ENCODE data around the gene CCL19.

Gene CCL19

DNA sequence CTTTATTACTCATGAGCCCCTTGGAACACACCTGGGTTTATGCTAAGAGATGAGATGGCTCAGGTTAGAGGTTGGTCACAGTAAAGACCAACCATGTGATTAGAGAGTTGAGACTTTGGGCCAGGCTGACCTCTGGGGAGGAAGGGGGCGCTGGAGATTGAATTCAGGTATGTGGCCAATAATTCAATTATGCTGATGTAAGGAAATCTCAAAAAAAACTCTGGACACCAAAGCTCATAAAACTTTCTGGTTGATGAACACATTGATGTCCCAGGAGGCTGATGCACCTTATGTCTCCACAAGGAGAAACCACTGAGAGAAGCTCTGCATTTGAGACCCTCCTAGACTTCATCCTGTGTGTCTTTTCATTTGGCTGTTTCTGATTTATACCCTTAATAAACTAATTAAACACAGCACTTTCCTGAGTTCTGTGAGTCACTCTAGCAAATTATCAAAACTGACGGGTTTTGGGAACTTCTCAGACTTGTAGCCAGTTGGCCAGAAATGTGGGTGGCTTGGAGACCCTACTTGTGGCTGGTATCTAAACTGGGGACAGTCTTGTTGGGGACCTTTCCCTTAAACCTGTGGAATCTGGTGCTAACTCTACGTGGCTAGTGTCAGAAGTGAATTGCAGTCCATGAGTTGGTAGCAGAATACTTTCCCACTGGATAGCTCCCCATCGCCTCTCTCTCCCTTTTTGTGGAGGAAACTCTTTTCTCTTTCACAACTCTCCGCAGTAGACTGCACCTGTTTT lies 21.1 kb downstream of the CCL19 start:
- no peak for DNase-seq (ENCODE audit: low read depth, low spot score)

DNA sequence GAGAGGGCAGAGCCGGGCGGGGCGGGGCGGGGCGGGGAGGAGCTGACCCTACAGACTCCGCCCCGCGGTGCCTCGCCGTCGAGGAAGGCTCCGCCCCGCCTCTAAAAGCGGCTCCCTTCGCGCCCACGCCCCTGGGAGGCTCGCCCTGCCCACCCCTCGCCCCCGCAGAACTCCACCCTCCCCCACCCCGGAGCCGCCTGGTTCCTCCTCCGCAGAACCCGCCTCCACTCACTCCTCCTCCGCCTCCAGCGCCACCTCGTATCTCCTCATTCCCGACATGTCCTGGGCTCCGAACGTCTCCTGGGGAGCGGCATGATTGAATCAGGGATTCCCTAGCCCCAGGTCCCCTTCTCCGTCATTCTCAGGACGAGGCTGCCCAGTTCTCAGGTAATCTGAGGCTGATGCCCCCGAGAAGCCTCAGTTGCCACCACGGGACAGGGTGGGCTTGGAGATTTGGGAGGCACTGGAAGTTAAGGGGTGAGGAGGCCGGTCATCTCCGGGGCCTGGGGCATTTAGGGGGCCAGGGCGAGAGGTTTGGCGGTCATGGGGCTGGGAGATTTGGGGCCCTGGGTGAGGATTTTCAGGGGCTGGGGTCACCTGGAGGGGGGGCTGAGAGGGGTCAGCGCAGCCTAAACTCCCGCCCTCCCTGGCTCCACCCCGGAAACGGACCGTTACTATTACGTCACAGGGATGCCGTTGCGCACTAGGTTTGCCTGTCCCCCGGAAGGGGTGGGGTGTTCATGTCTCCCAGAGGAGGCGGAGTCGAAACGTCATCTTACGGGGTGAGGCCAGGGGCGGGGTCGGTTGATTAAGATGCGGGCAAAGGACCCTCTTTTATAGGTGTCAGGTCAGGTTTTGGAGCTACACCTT lies 25.5 kb downstream of the CCL19 start:
- TF ChIP-seq ZNF274 (IDR thresholded peaks at IDR 0.05; ENCODE audit: low read depth, low read length), result no peak
- no peak for TF ChIP-seq YY1 (IDR thresholded peaks at IDR 0.05; ENCODE audit: insufficient read depth, insufficient read length)
- no peak for TF ChIP-seq SUZ12 (IDR thresholded peaks at IDR 0.05; ENCODE audit: extremely low read depth, insufficient read depth, insufficient read length)
- Histone ChIP-seq H3K27me3 (ENCODE audit: insufficient read depth, insufficient read length) (no peaks in the 10 kb centered on the region), H3K4me1 (ENCODE audit: insufficient read depth, insufficient read length) (peaks cover 4% of the 10 kb centered on the region), H3K9ac (ENCODE audit: insufficient read length, low read depth) (peak overlapping the region; percentile 93), H3K9me3 (ENCODE audit: insufficient read depth, low read length) (peaks cover 21% of the 10 kb centered on the region; the same call in 1 of the 2 replicates), H3K36me3 (ENCODE audit: insufficient read depth, insufficient read length, low read length) (peaks cover 29% of the 10 kb centered on the region), H3K4me3 (ENCODE audit: insufficient read length, low read depth) (peak overlapping the region; percentile 84)
- peak; percentile 81 for DNase-seq (ENCODE audit: low read depth, low spot score)

More for the DNA sequence above, 21.1 kb downstream of the CCL19 start:
- H3K27me3 ChIP-seq (ENCODE audit: insufficient read depth, insufficient read length), result no peaks in the 10 kb centered on the region
- no peaks in the 10 kb centered on the region for H3K4me1 ChIP-seq (ENCODE audit: insufficient read depth, insufficient read length)
- TF ChIP-seq YY1 (IDR thresholded peaks at IDR 0.05; ENCODE audit: insufficient read depth, insufficient read length) (no peak), SUZ12 (IDR thresholded peaks at IDR 0.05; ENCODE audit: extremely low read depth, insufficient read depth, insufficient read length) (no peak), ZNF274 (IDR thresholded peaks at IDR 0.05; ENCODE audit: low read depth, low read length) (no peak)
- no peak overlapping the region for H3K4me3 ChIP-seq (ENCODE audit: insufficient read length, low read depth)
- peaks cover 29% of the 10 kb centered on the region for H3K36me3 ChIP-seq (ENCODE audit: insufficient read depth, insufficient read length, low read length)
- no peak overlapping the region for H3K9ac ChIP-seq (ENCODE audit: insufficient read length, low read depth)
- peaks cover 21% of the 10 kb centered on the region; the same call in 1 of the 2 replicates for H3K9me3 ChIP-seq (ENCODE audit: insufficient read depth, low read length)

DNA sequence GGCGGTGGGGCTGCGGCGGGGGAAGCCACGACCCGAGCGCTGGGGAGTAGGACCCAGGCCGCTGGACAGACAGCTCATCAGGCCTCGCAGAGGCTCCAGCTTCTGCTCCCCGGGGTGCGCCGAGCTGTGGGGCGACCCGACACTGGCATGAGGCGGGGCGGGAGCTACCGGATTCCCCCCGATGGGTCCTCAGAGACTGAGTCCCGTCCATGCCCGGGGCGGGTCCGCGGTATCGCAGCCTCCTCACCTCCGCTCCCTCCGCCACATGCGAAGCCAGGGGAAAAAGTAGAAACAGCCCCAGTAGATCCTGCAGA lies 26.1 kb downstream of the CCL19 start:
- TF ChIP-seq ZNF274 (IDR thresholded peaks at IDR 0.05; ENCODE audit: low read depth, low read length) (no peak), SUZ12 (IDR thresholded peaks at IDR 0.05; ENCODE audit: extremely low read depth, insufficient read depth, insufficient read length) (no peak), YY1 (IDR thresholded peaks at IDR 0.05; ENCODE audit: insufficient read depth, insufficient read length) (no peak)
- DNase-seq (ENCODE audit: low read depth, low spot score), result no peak
- peaks cover 31% of the 10 kb centered on the region for H3K36me3 ChIP-seq (ENCODE audit: insufficient read depth, insufficient read length, low read length)
- peaks cover 15% of the 10 kb centered on the region; the same call in 1 of the 2 replicates for H3K9me3 ChIP-seq (ENCODE audit: insufficient read depth, low read length)
- peak overlapping the region; percentile 57 for H3K4me3 ChIP-seq (ENCODE audit: insufficient read length, low read depth)
- peak overlapping the region; percentile 85 for H3K9ac ChIP-seq (ENCODE audit: insufficient read length, low read depth)
- H3K27me3 ChIP-seq (ENCODE audit: insufficient read depth, insufficient read length), result no peaks in the 10 kb centered on the region
- H3K4me1 ChIP-seq (ENCODE audit: insufficient read depth, insufficient read length), result peaks cover 4% of the 10 kb centered on the region

DNA sequence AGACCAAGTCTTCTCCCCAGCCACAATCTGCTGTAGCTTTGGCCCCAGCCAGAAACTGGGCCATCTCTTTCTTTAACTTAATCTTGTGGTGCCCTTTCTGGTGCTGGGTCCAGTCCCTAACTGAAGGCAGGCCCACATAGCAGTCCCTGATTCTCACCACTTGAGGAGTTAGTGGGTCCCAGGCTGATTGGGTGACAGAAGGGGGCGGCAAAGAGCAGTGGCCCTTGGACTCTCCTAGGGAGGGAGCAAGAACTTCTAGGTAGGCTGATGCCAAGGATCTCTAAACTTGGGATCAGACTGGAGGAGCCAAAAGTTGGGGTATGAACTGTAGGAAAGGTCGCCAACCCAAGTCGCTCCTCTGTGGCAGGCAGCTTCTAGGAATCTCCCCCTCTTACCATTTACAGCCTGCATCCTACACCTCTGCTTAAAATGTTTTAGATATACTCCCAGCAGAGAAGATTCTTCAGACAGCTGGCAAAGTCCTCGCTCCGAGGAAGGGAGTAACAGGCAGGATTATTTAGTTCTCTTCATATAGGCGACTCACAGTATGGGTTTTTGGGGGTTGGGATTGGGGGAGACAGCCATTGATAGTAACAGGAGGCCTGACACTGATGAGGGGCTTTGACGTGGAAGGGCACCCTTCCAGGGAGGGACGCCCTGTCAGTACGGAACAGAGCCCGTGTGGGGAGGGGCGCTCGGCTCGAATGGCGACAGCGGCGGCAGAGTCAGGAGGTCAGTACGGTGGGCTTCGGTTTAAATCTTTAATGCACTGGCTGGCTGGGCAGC lies 26.6 kb downstream of the CCL19 start:
- Histone ChIP-seq H3K27me3 (ENCODE audit: insufficient read depth, insufficient read length) (no peaks in the 10 kb centered on the region), H3K4me3 (ENCODE audit: insufficient read length, low read depth) (peak overlapping the region; percentile 57), H3K9me3 (ENCODE audit: insufficient read depth, low read length) (peaks cover 10% of the 10 kb centered on the region; the same call in 1 of the 2 replicates), H3K9ac (ENCODE audit: insufficient read length, low read depth) (peak overlapping the region; percentile 85), H3K36me3 (ENCODE audit: insufficient read depth, insufficient read length, low read length) (peaks cover 30% of the 10 kb centered on the region), H3K4me1 (ENCODE audit: insufficient read depth, insufficient read length) (peaks cover 4% of the 10 kb centered on the region)
- TF ChIP-seq SUZ12 (IDR thresholded peaks at IDR 0.05; ENCODE audit: extremely low read depth, insufficient read depth, insufficient read length), result no peak
- TF ChIP-seq ZNF274 (IDR thresholded peaks at IDR 0.05; ENCODE audit: low read depth, low read length), result no peak
- no peak for TF ChIP-seq YY1 (IDR thresholded peaks at IDR 0.05; ENCODE audit: insufficient read depth, insufficient read length)
- peak; percentile 78 for DNase-seq (ENCODE audit: low read depth, low spot score)

DNA sequence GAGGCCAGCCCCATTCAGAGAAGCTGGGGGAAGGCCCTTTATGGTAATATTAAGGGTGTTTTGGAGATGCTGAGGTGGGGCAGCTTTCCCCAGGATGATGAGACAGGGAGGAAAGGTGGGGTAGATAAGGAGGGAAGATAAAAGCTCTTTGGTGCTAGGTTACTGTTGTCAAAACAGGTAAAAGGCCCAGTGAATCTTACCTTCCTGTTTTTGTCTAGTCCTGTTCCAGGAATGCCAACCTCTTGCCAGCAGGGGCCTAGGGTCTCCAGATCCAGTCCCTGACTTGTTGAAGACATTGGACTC lies 27.8 kb downstream of the CCL19 start:
- no peak for DNase-seq (ENCODE audit: low read depth, low spot score)
- Histone ChIP-seq H3K9me3 (ENCODE audit: insufficient read depth, low read length) (peaks cover 3% of the 10 kb centered on the region; the same call in 1 of the 2 replicates), H3K4me3 (ENCODE audit: insufficient read length, low read depth) (no peak overlapping the region), H3K9ac (ENCODE audit: insufficient read length, low read depth) (no peak overlapping the region), H3K36me3 (ENCODE audit: insufficient read depth, insufficient read length, low read length) (peaks cover 21% of the 10 kb centered on the region), H3K27me3 (ENCODE audit: insufficient read depth, insufficient read length) (no peaks in the 10 kb centered on the region), H3K4me1 (ENCODE audit: insufficient read depth, insufficient read length) (peaks cover 4% of the 10 kb centered on the region)
- no peak for TF ChIP-seq SUZ12 (IDR thresholded peaks at IDR 0.05; ENCODE audit: extremely low read depth, insufficient read depth, insufficient read length)
- no peak for TF ChIP-seq YY1 (IDR thresholded peaks at IDR 0.05; ENCODE audit: insufficient read depth, insufficient read length)
- no peak for TF ChIP-seq ZNF274 (IDR thresholded peaks at IDR 0.05; ENCODE audit: low read depth, low read length)

DNA sequence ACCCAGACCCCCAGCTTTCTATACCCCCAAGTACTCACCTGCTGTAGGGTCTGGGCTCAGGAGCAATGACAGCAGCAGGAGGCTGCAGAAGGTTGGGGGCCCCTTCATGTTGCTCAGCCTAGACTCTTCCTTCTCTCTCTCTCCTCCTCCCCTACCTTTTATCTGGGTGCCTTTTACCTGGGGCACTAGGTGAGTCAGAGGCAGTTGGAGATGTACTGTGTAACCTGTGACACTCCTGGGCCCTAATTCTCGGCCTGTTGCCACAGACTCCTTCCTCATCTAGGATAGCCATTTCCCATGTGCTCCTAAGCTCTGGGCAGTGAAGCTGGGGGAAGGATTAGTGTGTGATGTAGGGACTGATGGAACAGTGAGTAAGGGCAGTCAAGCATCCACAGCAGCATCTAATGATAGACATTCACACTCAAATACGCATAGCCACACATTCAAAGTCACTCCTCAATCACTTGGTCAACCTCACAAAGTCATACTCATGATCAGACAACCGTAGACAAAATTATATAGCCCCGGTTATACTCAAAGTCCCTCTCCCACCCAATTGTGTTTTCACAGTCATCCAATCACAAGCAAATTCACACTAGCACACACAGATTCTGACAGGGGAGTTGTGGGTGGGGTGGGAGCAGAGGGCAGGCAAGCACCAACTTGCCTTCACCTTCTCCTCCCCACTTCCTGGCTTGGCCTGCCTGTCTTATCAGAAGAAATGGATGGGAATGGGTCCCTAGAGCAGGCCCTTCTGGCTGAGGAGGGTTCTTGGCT lies 28.4 kb downstream of the CCL19 start, which contains the start of gene CCL27:
Gene CCL27 (minus strand): TSS at position 132 of the 777 bp plus-strand sequence. CDS start 24 bp downstream, at position 108.
- Histone ChIP-seq H3K9ac (ENCODE audit: insufficient read length, low read depth) (no peak within 1 kb of the TSS), H3K4me1 (ENCODE audit: insufficient read depth, insufficient read length) (peaks cover 4% of the 10 kb centered on the region), H3K4me3 (ENCODE audit: insufficient read length, low read depth) (no peak within 1 kb of the TSS), H3K27me3 (ENCODE audit: insufficient read depth, insufficient read length) (no peaks in the 10 kb centered on the region), H3K9me3 (ENCODE audit: insufficient read depth, low read length) (no peaks in the 10 kb centered on the region), H3K36me3 (ENCODE audit: insufficient read depth, insufficient read length, low read length) (peaks cover 16% of the 10 kb centered on the region)
- TF ChIP-seq YY1 (IDR thresholded peaks at IDR 0.05; ENCODE audit: insufficient read depth, insufficient read length), result no peak
- TF ChIP-seq ZNF274 (IDR thresholded peaks at IDR 0.05; ENCODE audit: low read depth, low read length), result no peak
- TF ChIP-seq SUZ12 (IDR thresholded peaks at IDR 0.05; ENCODE audit: extremely low read depth, insufficient read depth, insufficient read length), result no peak
- DNase-seq (ENCODE audit: low read depth, low spot score), result no peak
